Memory B cell (primary cell): Measurements from ENCODE around the gene TTLL6.

Experiments used
- ATAC-seq: fragments of 150-1000 bp; cut with Tn5 transposase; 2 replicates; pipeline ENCODE4 v1.10.0; 2021; ENCODE audit warnings: low read depth, mild to moderate bottlenecking, moderate library complexity
- DNase-seq, 2 donors: peaks; one replicate each; pipeline ENCODE4 v3.0.0; 2022; ENCODE audit warnings: low spot score in 2 of 2
- H3K27ac Mint-ChIP-seq: one replicate; pipeline ENCODE4 v1.8.0; 2022; ENCODE audit warnings: mild to moderate bottlenecking, moderate library complexity, mixed read lengths
- H3K27me3 Mint-ChIP-seq: one replicate; pipeline ENCODE4 v1.8.0; 2022; ENCODE audit warnings: mixed read lengths
- H3K36me3 Mint-ChIP-seq: one replicate; pipeline ENCODE4 v1.8.0; 2022; ENCODE audit warnings: mild to moderate bottlenecking, mixed read lengths
- H3K4me1 Mint-ChIP-seq: one replicate; pipeline ENCODE4 v1.8.0; 2022; ENCODE audit warnings: mixed read lengths
- H3K4me3 Mint-ChIP-seq: one replicate; pipeline ENCODE4 v1.8.0; 2022; ENCODE audit warnings: mild to moderate bottlenecking, moderate library complexity, mixed read lengths
- H3K9me3 Mint-ChIP-seq: one replicate; pipeline ENCODE4 v1.8.0; 2022; ENCODE audit warnings: mixed read lengths

The TTLL6 gene

DNA sequence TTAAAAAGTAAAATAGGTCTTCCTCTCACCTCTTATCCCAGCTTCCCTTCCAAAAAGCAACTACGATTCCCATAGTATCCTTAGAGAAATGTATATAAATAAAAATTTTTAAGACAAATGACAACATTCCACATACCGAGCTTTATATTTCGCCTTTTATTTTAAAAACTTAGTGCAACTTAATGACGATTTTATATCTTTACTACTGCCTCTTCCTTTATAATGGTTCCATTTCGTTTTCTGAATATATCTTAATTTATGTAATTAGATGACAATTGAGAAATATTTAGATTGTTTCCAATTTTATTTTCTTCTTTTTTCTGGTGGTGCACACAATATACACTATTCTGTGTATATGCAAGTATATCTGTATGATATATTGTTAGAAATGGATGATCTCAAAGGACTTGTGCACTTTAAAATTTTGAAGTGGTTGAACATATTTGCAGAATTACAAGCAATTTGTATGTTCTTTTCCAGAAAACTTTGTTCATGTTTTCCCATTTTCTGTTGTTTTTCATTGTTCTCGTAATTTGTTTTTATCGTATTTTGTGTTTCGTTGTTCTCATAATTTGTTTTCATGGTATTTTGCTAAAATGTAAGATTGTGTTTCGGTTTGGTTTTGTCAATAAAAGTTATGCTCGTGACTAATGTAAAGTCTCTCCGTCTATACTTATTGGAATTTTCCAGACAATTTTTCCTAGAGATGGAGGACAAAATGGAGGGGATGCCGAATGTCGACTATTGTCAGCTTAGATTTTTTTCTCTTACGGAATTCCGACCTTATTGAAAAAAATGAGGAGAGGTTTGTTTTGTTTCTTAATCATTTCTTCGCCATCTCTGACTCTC, 68.1 kb downstream of the TTLL6 start:
- H3K9me3 Mint-ChIP-seq: no peaks in the 10 kb centered on the region
- H3K4me1 Mint-ChIP-seq: peaks cover 13% of the 10 kb centered on the region
- H3K27ac Mint-ChIP-seq: no peak overlapping the region
- DNase-seq (no peak), ATAC-seq (no peak)
- peaks cover 44% of the 10 kb centered on the region for H3K27me3 Mint-ChIP-seq
- H3K4me3 Mint-ChIP-seq: no peak overlapping the region
- no peaks in the 10 kb centered on the region for H3K36me3 Mint-ChIP-seq

DNA sequence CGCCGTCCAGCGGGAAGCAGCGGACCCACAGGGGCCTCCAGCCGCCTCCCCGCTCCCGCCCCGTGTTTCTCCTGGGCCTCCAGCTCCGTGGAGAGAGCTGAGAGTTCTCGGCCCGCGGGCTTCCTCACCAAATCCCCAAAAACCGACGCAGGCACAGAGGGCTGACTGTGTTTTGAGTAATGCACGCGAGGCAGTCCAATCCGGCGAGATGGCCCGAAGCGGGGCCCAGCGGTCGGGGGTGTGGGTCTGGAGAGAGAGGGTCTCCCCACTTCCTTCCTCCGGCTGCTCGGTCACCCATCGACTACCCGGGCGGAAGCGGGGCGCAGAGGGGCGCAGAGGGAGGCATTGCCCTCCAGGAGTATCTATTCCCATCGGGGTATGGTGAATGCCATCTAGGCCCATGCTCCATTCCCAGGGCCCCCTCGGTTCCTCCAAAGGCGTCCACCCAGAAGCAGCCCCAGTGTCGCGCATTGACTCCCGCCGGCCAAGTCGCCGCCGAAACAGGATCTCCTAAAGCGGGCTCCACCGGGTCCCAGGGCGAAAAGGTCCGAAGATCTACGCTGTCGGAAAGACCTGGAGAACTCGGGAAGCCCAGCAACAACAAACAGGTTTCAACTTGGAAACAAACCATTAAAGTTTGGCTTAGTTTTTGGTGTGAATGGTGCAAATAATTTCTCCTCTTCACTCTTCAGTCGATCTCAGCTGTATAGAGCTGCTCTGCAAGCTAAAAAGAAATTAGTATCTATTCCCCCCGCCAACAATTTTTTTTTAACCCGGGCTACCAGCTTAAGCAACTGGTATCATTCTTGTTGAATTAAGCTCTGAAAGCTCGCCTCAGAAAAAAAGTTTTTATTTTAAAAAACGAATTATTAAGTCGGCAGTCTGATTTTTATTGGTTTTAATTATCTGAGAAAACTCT, 69.3 kb downstream of the TTLL6 start:
- peaks cover 7% of the 10 kb centered on the region for H3K4me1 Mint-ChIP-seq
- DNase-seq (no peak), ATAC-seq (no peak)
- no peaks in the 10 kb centered on the region for H3K9me3 Mint-ChIP-seq
- peaks cover 38% of the 10 kb centered on the region for H3K27me3 Mint-ChIP-seq
- H3K4me3 Mint-ChIP-seq: no peak overlapping the region
- H3K36me3 Mint-ChIP-seq: no peaks in the 10 kb centered on the region
- no peak overlapping the region for H3K27ac Mint-ChIP-seq

DNA sequence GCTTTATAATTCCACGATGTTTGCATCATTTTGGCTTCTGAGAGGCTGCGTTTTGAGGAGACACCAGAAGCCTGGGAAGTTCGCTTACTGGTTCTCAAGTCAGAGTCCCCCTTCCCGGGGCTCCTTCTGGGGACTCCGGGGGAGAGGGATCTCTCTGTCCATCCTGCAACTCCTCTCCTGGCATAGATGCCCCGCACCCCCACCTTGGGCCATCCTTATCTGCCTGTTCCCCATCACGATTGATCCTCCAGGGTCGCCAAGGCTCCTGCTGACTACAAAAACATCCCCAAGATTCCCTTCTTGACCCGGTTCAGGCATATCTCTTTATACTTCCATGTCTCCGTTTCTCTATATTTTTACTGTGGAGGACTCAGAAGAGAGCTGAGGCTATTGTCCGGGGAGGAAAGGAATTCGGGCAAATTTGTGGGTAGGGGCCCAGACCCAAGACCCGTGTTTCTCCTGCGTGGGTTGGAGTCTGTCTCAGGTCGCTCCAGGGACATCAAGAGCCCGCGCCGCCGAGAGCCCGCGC, 70.0 kb downstream of the TTLL6 start:
- Mint-ChIP-seq H3K4me3 (no peak overlapping the region), H3K9me3 (no peaks in the 10 kb centered on the region), H3K27ac (no peak overlapping the region), H3K4me1 (peaks cover 7% of the 10 kb centered on the region), H3K36me3 (no peaks in the 10 kb centered on the region), H3K27me3 (peaks cover 37% of the 10 kb centered on the region)
- DNase-seq (no peak), ATAC-seq (no peak)

DNA sequence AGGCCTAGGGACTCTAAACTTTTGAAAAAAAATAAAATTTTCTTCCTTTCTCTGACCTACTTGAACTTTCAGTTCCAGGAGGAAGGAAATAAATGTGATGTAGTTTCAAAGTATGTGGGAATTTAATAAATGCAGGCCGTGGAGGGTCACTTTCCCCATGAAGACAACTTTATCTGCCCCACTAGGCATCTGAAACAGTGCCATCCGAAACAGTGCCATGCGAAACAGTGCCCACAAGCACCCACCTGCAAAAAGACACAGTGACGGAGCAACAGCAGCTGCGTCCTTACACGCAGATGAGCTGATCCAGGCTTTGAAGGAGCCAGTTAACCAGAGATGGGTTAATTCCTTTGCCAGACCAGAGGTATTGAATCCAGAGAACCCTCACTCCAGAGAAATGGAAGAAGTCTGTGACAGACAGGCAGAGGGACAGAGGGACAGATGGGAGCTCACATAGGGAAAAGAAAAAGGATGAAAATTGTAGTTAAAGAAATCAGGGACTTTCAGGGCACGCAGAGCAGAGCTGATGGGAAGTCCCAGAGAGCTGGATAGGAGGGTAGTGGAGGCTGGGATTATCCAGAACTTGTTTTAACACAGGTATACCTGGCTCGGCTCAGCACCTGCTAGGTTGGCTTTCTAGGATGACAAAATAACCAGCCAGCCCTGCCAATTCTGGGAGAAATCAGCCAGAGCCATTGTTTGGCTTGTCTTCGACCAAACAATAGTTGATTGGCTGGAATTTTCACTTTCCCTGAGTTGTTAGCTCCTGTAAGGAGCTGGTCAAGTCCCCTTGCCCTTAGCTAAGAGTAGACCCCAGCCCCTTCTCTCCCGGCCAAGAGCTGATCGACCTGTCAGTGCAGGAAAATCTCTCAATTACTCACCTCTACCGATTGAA, 71.4 kb downstream of the TTLL6 start:
- Mint-ChIP-seq H3K4me3 (no peak overlapping the region), H3K4me1 (peaks cover 7% of the 10 kb centered on the region), H3K36me3 (no peaks in the 10 kb centered on the region), H3K27ac (no peak overlapping the region), H3K27me3 (peaks cover 26% of the 10 kb centered on the region), H3K9me3 (no peaks in the 10 kb centered on the region)
- ATAC-seq: no peak
- no peak for DNase-seq

GRCh38 chr17:48740537-48740936, 76.5 kb downstream of the TTLL6 start:
- no peaks in the 10 kb centered on the region for H3K9me3 Mint-ChIP-seq
- H3K36me3 Mint-ChIP-seq: no peaks in the 10 kb centered on the region
- peaks cover 25% of the 10 kb centered on the region for H3K27me3 Mint-ChIP-seq
- no peak for ATAC-seq
- H3K4me1 Mint-ChIP-seq: peaks cover under 1% of the 10 kb centered on the region
- no peak overlapping the region for H3K27ac Mint-ChIP-seq
- no peak for DNase-seq
- H3K4me3 Mint-ChIP-seq: no peak overlapping the region

DNA sequence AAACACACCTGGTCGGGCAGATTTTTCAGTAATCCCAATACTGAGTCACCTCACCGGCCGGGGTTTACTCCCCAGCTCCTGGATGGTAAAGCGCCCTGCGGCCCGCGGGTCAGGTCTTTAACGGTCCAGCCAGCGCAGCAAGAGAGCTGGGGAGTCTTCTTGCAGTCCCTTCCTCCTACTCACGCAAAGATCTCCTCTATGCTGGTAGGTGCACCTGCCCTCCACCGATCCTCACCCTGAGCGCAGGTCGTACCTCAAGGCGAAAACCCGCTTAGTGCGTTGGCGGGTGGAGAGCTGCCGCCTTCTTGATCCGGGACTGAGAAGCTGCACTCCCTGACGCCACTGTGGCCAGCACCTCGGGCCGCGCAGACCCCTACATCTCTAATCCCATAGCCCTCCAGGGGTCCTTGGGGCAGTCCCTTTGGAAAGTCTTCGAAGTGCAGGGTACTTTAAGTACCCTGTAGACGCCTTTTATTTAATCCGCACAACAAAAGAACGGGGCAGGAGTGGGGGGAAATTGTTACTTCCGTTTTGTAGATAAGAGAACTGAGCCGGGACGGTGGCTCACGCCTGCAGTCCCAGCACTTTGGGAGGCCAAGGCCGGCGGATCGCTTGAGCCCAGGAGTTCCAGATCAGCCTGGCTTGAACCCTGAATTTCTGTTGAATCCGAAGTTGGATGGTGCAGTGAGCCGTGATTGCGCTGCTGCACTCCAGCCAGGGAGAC, 78.1 kb downstream of the TTLL6 start:
- Mint-ChIP-seq H3K4me1 (no peaks in the 10 kb centered on the region), H3K27me3 (peaks cover 17% of the 10 kb centered on the region), H3K27ac (no peak overlapping the region), H3K4me3 (no peak overlapping the region), H3K36me3 (no peaks in the 10 kb centered on the region), H3K9me3 (no peaks in the 10 kb centered on the region)
- no peak for DNase-seq
- ATAC-seq: no peak

GRCh38 chr17:48738424-48738802, 78.6 kb downstream of the TTLL6 start:
- peaks cover 3% of the 10 kb centered on the region for H3K36me3 Mint-ChIP-seq
- ATAC-seq: no peak
- no peak for DNase-seq
- H3K9me3 Mint-ChIP-seq: no peaks in the 10 kb centered on the region
- peaks cover 22% of the 10 kb centered on the region for H3K27me3 Mint-ChIP-seq
- no peak overlapping the region for H3K4me3 Mint-ChIP-seq
- peaks cover 5% of the 10 kb centered on the region for H3K4me1 Mint-ChIP-seq
- H3K27ac Mint-ChIP-seq: no peak overlapping the region

DNA sequence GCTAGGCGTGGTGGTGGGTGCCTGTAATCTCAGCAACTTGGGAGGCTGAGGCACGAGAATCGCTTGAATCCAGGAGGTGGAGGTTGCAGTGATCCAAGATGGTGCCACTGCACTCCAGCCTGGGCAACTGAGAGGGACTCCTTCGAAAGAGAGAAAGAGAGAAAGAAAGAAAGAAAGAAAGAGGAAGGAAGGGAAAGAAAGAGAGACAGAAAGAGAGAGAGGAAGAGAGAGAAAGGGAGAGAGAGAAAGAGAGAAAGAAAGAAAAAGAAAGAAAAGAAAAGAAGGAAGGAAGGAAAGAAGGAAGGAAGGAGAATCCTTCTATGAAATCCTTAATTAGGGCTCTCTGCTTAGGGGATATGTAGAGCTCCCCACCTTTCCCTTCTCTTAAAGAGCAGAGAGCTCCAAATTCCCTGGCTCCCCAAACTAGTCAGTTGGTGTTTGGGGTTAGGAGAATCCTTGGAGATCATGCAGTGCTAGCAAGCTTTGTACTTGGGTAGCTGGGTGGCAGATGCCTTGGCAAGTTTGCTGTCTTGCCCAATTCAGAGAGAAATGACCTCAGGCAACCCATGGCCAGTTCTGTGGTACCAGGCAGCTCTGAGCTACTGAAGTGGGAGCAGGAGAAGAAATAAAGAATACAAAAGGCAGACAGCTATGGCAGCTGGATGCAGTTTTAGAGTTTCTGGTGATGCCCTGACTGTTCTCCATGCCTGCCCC, 79.5 kb downstream of the TTLL6 start:
- no peak for ATAC-seq
- Mint-ChIP-seq H3K27me3 (peaks cover 21% of the 10 kb centered on the region), H3K36me3 (peaks cover 3% of the 10 kb centered on the region), H3K4me3 (no peak overlapping the region), H3K27ac (no peak overlapping the region), H3K9me3 (no peaks in the 10 kb centered on the region), H3K4me1 (peaks cover 6% of the 10 kb centered on the region)
- no peak for DNase-seq

DNA sequence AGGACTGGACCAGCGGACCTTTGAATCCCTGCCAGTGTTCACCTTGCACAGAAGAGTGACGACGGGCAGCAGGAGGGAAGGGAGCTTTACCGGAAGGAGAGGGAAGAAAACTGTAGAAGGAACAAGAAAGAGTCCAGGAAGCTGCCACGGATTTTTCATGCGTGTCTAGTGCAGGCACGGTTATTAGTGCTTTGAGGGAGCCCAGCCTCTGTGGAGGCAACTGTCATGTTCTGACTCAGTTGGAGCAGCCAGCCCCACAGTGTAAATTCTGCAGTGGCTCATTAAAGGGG, 82.0 kb downstream of the TTLL6 start:
- H3K27me3 Mint-ChIP-seq: peaks cover 29% of the 10 kb centered on the region
- DNase-seq (no peak), ATAC-seq (no peak)
- H3K36me3 Mint-ChIP-seq: peaks cover 3% of the 10 kb centered on the region
- H3K9me3 Mint-ChIP-seq: no peaks in the 10 kb centered on the region
- no peak overlapping the region for H3K4me3 Mint-ChIP-seq
- no peak overlapping the region for H3K27ac Mint-ChIP-seq
- peaks cover 6% of the 10 kb centered on the region for H3K4me1 Mint-ChIP-seq

DNA sequence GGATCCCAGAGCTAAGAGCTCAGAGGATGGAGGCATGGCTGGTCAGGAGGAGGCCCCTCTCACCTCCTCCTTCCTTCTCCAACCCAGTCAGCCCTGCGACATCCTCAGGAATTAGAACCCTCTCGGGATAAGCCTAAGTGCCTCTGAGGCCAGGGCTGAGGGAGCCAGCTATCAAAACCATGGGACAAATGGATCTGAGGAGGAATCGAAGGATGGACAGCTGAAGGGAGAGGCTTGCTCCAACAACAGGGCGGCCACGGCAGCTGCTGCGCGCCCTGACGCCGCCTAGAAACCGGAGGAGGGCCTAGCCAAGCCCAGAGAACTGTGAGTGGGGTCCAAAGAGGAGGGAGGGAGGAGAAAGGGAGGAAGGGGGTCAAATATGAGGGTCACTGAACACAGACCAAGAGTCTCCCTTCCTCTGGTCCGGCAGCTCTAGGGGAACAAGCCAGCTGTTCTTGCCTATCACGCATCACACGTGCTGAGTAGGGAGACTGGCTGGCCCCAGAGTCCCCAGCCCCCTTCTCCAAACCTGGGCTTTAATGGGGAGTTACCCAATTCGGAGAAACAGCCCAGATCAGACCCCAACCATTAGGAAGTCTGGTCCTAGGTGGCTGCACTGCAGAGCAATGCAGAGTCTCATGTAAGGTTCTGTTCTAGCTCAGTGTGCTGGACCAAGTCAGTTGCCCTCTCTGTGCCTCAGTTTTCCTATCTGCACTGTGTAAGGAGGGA, 82.5 kb downstream of the TTLL6 start:
- no peak overlapping the region for H3K4me3 Mint-ChIP-seq
- no peak overlapping the region for H3K27ac Mint-ChIP-seq
- peaks cover 3% of the 10 kb centered on the region for H3K36me3 Mint-ChIP-seq
- DNase-seq (no peak), ATAC-seq (no peak)
- no peaks in the 10 kb centered on the region for H3K9me3 Mint-ChIP-seq
- H3K4me1 Mint-ChIP-seq: peaks cover 6% of the 10 kb centered on the region
- peaks cover 30% of the 10 kb centered on the region for H3K27me3 Mint-ChIP-seq

DNA sequence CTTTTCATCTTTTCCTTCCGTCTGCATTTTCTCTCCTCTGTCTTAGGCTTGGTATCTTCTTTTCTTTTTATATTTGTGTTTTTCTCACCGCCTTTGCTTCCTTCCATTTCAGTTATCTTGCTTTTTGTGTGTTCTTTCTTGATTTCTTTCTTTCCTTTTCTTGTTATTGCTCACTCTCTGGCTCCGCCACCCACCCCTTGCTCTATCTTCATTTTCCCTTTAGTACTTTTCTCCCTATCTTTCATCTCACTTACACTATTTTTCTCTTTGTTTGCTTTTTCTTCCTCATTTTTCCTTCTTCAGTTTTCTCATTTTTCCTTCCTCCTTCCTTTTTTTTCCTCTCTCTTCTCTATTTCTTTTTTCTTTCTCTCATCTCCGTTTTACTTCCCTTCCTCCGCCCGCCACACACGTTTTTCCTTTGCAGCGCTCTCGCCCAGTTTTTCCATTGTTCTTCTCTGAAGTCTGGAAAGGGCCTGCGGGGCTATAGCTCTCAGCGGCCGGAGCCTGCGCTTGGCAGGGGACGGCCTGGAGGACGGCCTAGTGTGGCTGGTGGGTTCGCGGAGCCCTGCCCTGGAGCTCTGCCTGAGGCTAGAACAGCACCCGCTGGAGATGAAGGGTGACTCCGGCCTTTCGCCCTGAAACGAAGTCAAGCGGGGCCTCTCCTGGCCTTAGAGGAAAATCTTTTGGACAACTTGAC, 83.2 kb downstream of the TTLL6 start:
- Mint-ChIP-seq H3K4me3 (peak overlapping the region; percentile 38), H3K4me1 (peaks cover 7% of the 10 kb centered on the region), H3K9me3 (no peaks in the 10 kb centered on the region), H3K27ac (no peak overlapping the region), H3K27me3 (peaks cover 35% of the 10 kb centered on the region), H3K36me3 (peaks cover 3% of the 10 kb centered on the region)
- no peak for ATAC-seq
- DNase-seq: no peak
